Measurements from ENCODE around the gene PLEK. TPM values are rescaled to one million over a fixed set of nuclear protein-coding genes. Genes with fewer than 3 reads are reported as not detected.

Gene PLEK
- total and polyA plus RNA-seq, 2 donors (not counting 1 experiment from before 2014, with no cell fraction given) = not detected

DNA sequence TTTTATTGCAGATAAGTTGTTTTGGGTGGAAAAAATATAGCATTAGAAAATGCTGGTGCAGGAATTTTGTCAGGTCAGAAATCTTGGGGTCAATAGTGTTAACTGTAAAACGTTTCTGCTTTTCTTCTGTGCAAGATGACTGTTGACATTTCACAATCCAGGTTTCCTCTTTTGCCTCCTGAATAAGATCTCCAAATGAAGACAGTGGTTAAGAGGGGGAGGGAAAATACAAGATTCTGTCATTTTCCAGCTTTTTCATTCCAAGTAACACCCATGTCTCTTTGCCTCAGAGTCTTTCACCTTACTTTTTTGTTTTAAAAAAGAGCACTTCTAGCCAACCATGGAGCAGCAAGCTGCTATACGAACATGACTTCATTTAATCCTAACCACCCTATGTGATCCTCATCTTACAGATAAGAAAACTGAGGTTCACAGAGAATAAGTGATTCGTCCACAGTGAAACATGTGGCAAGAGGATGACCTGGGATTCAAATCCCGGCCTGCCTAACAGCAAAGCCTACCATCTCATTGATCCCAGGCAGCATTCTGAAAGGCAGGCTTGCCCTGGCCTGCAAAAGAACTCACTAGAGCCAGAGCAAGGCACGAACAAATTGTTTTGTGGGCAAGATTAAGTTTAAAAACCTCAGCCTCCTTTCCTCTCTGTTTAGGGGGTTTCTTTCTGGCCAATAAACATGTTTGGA lies 3.0 kb downstream of the PLEK start:
- Histone ChIP-seq H3K4me2 (ENCODE audit: extremely low read depth, insufficient read depth, low read length) (no peak overlapping the region), H3K27ac (ENCODE audit: insufficient read depth, low read length) (peak overlapping the region; percentile 42), H3K4me1 (ENCODE audit: control insufficient read depth, extremely low read depth, insufficient read depth, low read length) (no peaks in the 10 kb centered on the region), H3K79me2 (ENCODE audit: control insufficient read depth, insufficient read depth, low read length) (no peaks in the 10 kb centered on the region), H4K20me1 (ENCODE audit: control insufficient read depth, extremely low read depth, insufficient read depth, low read length) (no peaks in the 10 kb centered on the region), H3K36me3 (ENCODE audit: control insufficient read depth, insufficient read depth, low read length) (no peaks in the 10 kb centered on the region), H3K9me3 (ENCODE audit: control insufficient read depth, insufficient read depth, low read depth, low read length) (no peaks in the 10 kb centered on the region), H3K9ac (ENCODE audit: insufficient read depth, low read length) (no peak overlapping the region), H3K4me3 (replicated peaks in 1 of 4; ENCODE audit: control extremely low read depth in 1 of 4, insufficient read depth in 1 of 4, low read depth in 3 of 4, low read length in 4 of 4) (no peak overlapping the region), H2AFZ (ENCODE audit: low read length) (no peak overlapping the region), H3K27me3 (ENCODE audit: control insufficient read depth, insufficient read depth, low read length) (no peaks in the 10 kb centered on the region)
- no peak for TF ChIP-seq EZH2 (IDR thresholded peaks at IDR 0.05; ENCODE audit: low read length, missing control alignments)
- TF ChIP-seq, protein P1, sequence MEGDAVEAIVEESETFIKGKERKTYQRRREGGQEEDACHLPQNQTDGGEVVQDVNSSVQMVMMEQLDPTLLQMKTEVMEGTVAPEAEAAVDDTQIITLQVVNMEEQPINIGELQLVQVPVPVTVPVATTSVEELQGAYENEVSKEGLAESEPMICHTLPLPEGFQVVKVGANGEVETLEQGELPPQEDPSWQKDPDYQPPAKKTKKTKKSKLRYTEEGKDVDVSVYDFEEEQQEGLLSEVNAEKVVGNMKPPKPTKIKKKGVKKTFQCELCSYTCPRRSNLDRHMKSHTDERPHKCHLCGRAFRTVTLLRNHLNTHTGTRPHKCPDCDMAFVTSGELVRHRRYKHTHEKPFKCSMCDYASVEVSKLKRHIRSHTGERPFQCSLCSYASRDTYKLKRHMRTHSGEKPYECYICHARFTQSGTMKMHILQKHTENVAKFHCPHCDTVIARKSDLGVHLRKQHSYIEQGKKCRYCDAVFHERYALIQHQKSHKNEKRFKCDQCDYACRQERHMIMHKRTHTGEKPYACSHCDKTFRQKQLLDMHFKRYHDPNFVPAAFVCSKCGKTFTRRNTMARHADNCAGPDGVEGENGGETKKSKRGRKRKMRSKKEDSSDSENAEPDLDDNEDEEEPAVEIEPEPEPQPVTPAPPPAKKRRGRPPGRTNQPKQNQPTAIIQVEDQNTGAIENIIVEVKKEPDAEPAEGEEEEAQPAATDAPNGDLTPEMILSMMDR (conservative IDR thresholded peaks at IDR 0.05 in 1 of 2, IDR thresholded peaks at IDR 0.05 in 1 of 2; ENCODE audit: low read depth in 1 of 2, low read length in 2 of 2) = no peak
- peak in 1 of 2 donors; percentile 5 for DNase-seq (ENCODE audit: low read depth in 2 of 2)

DNA sequence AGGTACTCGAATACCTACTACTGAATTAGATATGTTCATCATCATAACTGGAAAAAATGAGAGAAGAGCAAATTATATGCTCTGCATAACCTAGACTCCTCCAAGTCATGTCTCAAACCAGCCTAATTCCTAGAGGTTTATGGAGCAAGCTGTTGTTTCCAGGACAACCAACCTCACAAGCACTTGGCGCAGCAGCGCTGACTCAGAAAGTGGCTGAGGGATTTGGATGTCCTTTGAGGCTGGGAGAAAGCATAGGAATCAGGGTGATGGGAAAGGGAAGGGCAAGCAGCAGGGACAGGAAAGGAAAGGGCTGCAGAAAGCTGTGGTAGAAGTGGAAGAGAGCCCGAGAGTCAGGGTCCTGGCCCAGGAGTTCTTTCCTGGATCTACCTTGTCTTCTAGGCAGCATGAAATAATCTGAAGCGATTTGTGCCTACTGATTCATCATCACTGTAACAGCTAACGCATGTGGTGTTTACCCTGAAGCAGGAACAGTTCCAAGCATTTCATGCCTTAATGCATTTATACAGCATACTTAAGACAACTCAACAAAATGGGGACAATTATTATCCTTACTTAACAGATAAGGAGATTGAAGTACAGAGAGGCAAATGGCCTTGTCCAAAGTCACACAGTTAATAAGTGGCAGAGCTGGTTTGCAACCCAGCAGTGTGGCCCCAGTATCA lies 3.7 kb downstream of the PLEK start:
- H4K20me1 ChIP-seq (ENCODE audit: control insufficient read depth, extremely low read depth, insufficient read depth, low read length) = no peaks in the 10 kb centered on the region
- H2AFZ ChIP-seq (ENCODE audit: low read length) = no peak overlapping the region
- no peaks in the 10 kb centered on the region for H3K36me3 ChIP-seq (ENCODE audit: control insufficient read depth, insufficient read depth, low read length)
- no peaks in the 10 kb centered on the region for H3K9me3 ChIP-seq (ENCODE audit: control insufficient read depth, insufficient read depth, low read depth, low read length)
- no peaks in the 10 kb centered on the region for H3K79me2 ChIP-seq (ENCODE audit: control insufficient read depth, insufficient read depth, low read length)
- no peak overlapping the region for H3K9ac ChIP-seq (ENCODE audit: insufficient read depth, low read length)
- TF ChIP-seq, protein P1 (conservative IDR thresholded peaks at IDR 0.05 in 1 of 2, IDR thresholded peaks at IDR 0.05 in 1 of 2; ENCODE audit: low read depth in 1 of 2, low read length in 2 of 2) = no peak
- no peak for TF ChIP-seq EZH2 (IDR thresholded peaks at IDR 0.05; ENCODE audit: low read length, missing control alignments)
- no peak overlapping the region for H3K4me3 ChIP-seq (replicated peaks in 1 of 4; ENCODE audit: control extremely low read depth in 1 of 4, insufficient read depth in 1 of 4, low read depth in 3 of 4, low read length in 4 of 4)
- H3K4me1 ChIP-seq (ENCODE audit: control insufficient read depth, extremely low read depth, insufficient read depth, low read length) = no peaks in the 10 kb centered on the region
- H3K27ac ChIP-seq (ENCODE audit: insufficient read depth, low read length) = no peak overlapping the region
- no peaks in the 10 kb centered on the region for H3K27me3 ChIP-seq (ENCODE audit: control insufficient read depth, insufficient read depth, low read length)
- peak overlapping the region; percentile 72 for H3K4me2 ChIP-seq (ENCODE audit: extremely low read depth, insufficient read depth, low read length)
- DNase-seq (ENCODE audit: low read depth in 2 of 2) = peak; percentile 74 to 88

DNA sequence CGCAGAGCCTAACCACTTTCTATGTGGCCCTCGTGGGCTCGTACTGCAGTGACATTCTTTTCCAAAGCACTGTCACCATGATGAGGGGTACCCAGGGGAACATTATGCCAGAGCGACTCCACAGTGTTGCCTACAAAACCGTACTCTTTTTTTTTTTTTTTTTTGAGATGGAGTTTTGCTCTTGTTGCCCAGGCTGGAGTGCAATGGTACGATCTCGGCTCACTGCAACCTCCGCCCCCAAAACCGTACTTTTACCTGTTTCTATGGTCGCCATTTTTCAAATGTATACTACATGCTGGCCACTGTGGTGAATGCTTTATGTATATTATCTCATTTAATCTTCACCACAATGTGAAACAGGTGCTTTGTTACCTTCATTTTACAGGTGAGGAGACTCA lies 4.3 kb downstream of the PLEK start:
- Histone ChIP-seq H4K20me1 (ENCODE audit: control insufficient read depth, extremely low read depth, insufficient read depth, low read length) (no peaks in the 10 kb centered on the region), H3K79me2 (ENCODE audit: control insufficient read depth, insufficient read depth, low read length) (no peaks in the 10 kb centered on the region), H3K4me3 (replicated peaks in 1 of 4; ENCODE audit: control extremely low read depth in 1 of 4, insufficient read depth in 1 of 4, low read depth in 3 of 4, low read length in 4 of 4) (no peak overlapping the region), H3K36me3 (ENCODE audit: control insufficient read depth, insufficient read depth, low read length) (no peaks in the 10 kb centered on the region), H3K27ac (ENCODE audit: insufficient read depth, low read length) (no peak overlapping the region), H3K9ac (ENCODE audit: insufficient read depth, low read length) (no peak overlapping the region), H3K4me1 (ENCODE audit: control insufficient read depth, extremely low read depth, insufficient read depth, low read length) (no peaks in the 10 kb centered on the region), H3K9me3 (ENCODE audit: control insufficient read depth, insufficient read depth, low read depth, low read length) (no peaks in the 10 kb centered on the region), H2AFZ (ENCODE audit: low read length) (no peak overlapping the region), H3K4me2 (ENCODE audit: extremely low read depth, insufficient read depth, low read length) (no peak overlapping the region), H3K27me3 (ENCODE audit: control insufficient read depth, insufficient read depth, low read length) (no peaks in the 10 kb centered on the region)
- no peak for TF ChIP-seq EZH2 (IDR thresholded peaks at IDR 0.05; ENCODE audit: low read length, missing control alignments)
- TF ChIP-seq, protein P1 (conservative IDR thresholded peaks at IDR 0.05 in 1 of 2, IDR thresholded peaks at IDR 0.05 in 1 of 2; ENCODE audit: low read depth in 1 of 2, low read length in 2 of 2) = no peak
- no peak for DNase-seq (ENCODE audit: low read depth in 2 of 2)

All from fibroblast of lung (primary cell).